GM21381 (cell line): ENCODE data around the gene MAML3.

ENCODE experiments used
- ATAC-seq: cut with Tn5 transposase; IDR thresholded peaks from one replicate; pipeline ENCODE4 v1.9.1; 2021; ENCODE audit warnings: mild to moderate bottlenecking, moderate library complexity; ENCODE audit not compliant: unreplicated experiment

Gene MAML3

DNA sequence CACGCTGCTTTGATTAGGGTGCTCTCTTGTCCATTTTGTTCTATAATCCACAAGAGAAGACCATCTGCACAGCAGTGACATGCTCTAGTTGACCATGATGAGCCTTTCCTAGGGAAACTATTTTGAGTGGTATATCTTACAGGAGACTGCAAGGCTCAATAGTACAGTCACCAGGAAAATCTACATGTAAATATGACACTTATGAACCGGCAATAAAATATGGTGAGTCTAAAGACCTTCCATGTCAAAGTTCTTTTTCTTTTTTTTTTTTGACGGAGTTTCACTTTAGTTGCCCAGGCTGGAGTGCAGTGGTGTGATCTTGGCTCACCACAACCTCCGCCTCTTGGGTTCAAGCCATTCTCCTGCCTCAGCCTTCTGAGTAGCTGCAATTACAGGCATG, 384.6 kb downstream of the MAML3 start:
- ATAC-seq, result no peak

DNA sequence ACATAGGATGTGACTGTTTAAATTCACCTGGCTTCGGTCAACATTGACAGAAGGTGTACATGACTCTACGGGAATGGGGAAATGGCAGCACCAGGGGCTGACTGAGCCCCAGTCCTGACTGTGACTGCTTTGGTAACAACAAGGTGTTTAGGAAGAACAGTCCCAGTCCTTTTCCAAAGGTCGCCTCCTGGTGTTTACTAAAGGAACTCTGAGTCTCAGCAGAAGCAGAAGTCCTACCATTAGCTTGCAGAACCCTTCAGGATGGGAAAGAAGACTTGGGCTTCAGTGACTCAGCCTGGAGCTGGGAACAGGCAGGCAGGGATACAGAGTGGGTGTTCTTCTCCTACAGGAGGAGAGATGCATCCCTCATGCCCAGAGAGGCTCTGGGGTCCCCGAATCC, 385.1 kb downstream of the MAML3 start:
- no peak for ATAC-seq

DNA sequence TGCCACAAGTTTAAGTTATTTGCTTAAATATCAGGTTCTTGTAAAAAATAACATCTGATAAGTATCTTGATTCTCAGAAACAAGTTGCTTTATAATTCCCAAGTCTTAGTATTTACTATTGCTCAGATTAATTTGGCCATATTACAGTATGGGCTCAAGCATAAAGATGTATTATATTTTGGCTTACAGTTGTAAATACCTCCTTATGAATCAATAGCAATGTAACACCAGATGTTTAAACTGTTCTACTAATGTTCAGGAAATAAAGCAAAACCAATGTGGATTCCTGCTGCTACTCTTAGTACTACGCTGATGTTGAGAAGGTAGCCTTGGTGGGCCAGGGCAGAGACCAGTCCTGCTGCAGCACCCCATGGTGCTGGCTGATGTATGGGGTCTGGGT, 385.6 kb downstream of the MAML3 start:
- ATAC-seq, result no peak

DNA sequence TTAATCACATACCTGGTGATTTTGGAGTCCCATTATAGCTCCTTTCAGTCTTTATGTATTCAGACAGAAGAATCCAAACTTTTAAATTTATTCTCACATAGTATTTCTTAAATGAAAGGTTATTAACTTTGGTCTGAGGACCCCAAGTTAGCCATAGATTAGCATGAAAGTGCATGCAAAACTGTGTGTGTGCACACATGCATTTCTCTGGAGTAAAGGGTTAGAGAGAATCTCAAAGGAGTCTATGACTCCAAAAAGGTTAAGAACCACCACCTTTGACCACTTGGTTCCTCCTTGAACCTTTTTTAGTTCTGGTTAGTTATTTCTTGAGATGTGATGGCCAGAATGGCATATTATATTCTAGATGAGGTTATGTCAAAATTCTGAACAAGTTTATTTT, 386.4 kb downstream of the MAML3 start:
- no peak for ATAC-seq

DNA sequence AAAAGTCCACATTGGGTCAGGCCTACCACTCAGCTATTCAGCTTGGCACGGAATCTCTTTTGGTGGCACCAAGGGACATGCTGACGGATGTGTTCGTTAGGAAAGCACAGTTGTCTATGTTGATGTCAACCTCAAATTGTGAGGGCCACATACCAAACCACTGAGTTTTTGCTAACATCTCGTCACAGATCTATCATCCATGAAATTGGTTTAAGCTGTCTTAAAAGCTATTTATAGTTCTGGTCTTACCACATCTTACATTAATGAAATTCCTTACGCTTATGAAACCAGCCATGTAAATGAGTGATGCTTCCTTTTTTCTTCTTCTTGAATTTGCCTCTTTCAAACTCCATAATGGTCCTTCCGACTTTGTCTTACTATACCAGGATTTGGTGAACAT, 386.8 kb downstream of the MAML3 start:
- ATAC-seq, result no peak

DNA sequence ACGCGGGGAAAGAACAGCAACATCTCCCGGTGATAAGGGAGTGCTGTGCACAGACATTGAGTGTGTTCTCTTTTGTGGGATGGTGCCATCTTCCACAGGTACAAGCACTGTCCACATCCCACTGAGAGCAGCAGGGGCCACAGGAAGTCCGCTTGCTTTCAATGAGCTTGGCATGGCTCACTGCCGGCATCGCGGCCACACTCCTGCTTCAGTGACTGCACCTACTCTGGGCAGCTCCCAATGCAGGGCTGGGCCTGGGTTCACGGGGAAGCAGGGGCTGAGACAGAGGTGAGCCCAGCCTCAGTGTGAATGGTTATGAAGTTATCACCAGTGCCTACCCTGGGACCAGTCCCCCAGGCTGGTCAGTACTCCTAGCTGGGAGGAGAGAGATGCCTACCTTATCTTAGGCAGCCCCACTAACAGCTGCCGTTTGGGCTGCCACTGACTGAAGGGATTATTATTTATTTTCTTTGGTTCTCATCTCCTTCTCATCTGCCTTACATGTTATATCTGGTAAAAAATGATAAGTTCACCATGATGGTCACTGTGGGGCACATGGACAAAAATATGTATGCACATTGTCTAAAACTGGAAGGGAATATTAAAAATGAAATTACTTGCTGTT, 389.2 kb downstream of the MAML3 start:
- ATAC-seq, result no peak

DNA sequence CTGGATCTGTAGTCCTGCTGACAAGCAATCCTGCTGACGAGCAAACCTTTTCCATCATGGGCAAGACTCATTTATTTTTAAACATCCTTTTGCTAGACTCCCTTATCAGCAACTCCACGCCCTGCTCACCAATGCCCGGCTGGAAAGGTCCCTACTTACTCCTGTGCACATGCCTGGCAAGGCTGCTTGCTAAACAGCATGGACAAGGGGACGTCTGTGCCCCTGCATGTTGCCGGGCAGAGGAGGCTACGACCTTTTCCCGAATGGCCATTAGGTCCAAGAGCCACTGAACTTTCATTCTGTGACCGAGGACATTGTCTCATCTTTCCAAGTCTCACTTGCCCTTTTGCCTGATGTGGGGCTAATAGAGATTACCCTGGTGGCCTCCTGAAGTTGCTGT, 389.8 kb downstream of the MAML3 start:
- ATAC-seq, result no peak

DNA sequence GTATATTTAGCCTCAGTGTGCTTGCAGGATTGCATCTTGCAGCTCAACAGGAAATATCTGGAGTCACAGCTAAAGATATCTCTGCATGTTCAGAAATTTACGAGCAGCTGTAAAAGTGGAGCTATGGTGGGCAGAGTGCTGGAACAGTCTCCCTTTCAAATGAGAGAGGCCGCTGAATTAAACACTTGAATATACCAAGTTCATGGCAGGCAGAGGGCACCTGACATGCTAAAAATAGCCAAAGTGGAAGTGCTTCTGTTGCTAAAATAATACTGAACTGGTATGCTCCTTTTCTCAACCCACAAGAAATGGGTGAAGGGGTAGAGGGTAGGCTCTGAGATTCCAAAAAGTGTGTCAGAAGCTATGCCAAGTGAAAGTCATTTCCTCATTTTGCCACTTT, 390.3 kb downstream of the MAML3 start:
- ATAC-seq, result no peak

DNA sequence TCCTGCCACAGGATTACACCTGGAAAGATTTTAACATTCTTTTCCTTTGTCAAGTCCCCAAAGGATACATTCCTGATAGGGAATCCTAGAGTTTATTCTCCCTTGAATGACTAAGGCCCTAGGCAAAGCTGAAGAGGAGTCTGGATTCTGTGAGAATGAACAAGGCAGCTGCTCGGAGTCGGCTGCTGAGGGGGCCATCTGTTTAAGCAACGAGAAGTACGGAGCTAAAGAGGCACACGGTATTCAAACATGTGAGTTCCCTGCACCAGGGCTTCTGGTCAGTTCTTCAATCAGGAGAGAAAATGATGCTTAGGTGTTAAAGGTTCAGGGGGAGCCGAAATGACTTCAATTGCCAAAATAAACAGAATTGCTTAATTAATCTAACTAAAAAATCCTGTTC, 390.8 kb downstream of the MAML3 start:
- no peak for ATAC-seq

DNA sequence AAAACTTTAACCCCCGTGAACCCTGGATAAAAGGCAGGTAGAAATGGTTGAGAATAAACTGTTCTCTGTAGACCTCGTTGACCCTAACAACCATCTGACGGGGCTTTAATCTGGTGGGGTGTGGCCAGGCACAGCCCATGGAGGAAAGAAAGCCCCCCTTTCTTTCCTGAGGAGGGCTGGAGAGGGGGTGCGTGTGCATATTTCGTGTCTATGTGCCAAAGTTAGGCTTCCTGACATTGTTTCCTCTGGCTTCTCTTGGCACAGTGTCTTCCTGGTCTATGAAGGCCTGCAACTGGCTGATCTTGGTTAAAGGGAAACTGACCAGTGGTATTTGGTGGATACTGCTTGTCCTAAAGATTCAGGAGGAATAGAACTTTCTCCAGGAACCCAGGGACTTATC, 391.3 kb downstream of the MAML3 start:
- ATAC-seq, result no peak

DNA sequence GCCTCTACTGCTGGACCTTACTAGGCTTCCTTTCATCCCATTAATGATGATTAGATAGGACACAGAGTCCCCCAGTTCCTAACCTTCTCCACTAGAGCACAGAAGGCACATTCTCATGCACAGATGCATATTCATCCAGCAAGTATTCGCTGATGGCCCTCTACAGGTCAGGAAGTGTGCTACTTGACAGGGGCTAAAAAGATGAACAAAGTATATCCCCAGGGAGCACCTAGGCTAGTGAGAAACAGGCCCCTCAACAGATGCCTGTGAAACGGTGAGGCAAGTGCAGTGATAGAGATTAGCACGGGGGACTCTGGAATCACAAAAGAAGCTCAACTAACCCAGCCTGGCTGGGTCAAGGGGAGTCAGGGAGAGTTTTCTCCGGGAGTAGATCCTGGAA, 392.5 kb downstream of the MAML3 start:
- no peak for ATAC-seq

DNA sequence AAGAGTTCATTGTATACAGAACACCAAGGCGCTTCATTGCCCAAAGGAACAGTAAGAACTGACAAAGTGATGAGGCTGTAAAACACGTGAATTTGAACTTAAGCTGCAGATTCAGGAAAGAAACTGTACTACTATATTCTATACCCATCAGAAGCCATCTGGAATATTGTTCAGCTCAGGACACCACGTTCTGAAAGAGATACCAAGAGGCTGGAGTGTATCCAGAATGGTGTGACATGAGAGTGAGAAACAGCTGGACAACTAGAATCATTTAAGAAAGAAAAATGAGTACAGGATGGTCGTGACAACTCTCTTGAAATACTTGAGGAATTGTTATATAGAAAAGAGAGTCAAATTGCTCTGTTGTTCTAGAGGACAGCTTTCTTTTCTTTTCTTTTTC, 393.4 kb downstream of the MAML3 start:
- ATAC-seq, result no peak

DNA sequence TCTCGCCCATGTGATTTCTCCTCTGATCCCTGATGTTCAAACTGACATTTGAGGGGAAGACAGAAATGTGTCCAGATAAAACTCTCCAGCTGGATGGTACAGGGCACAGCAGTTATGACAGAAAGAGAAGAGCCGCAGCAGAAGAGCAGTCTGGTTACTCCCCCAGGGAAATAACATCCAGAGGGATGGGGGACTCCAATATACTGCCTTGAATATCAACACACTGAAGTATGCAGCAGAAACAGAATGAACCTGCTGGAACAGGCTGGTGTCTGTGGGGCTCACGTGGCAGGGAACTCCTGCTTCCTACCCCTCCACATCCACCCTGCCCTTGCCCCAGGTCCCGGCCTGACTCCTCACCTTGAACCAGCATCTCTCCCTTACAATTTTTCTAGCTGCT, 394.9 kb downstream of the MAML3 start:
- no peak for ATAC-seq

DNA sequence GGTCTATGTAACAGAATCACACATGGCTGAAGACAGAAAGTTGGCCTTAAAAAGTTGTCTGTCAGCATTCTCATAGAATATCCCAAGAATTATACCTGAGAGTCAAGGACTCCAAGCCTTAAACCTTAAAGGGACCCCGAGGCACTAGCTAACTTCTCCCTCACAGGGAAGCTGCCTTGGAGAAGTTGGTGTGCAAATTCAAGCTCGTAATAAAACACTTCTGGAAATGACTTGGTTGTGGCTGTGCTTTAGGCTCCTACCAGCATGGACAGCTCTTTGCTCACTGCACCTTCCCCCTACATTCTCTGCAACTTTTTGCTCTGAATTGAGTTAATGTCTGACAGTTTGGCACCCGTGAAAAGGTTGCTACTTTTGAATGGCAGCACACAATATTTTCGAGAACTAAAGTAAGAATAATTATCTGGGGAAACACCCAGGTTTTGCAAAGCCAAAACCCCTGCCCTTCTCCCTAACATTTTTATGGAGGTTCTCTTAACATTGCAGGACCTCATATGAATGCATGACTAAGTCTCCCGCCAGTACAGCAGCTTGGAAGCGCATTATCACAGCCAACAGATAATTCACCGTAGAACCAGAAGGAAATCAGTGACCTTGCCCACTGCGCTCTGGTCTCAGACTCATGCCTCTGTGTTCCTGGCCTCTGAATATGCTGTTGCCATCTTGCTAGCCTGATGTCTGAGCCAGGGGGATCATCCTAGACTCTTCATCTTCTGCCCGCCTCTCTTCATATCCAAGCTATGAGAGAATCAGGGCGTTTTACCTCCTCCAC, 397.4 kb downstream of the MAML3 start:
- no peak for ATAC-seq

DNA sequence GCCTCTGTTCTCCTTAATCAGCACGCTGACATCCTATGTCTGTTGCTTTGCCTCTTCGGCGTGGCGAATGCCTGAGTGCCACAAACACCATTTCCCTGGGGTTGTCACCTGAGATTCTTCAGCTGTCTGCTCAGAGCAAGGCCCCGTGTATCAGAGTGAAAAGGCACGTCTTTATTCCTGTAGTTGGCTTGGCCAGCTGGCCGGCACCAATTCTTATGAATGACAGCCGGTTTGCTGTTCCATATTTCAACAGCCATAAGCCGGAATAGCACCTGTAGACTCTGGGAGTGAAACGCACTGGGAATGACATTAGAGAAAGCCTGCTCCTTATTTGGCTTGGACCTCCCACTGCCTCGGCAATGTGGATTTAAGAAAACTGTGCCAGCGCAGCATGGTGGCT, 399.0 kb downstream of the MAML3 start:
- ATAC-seq, result no peak

DNA sequence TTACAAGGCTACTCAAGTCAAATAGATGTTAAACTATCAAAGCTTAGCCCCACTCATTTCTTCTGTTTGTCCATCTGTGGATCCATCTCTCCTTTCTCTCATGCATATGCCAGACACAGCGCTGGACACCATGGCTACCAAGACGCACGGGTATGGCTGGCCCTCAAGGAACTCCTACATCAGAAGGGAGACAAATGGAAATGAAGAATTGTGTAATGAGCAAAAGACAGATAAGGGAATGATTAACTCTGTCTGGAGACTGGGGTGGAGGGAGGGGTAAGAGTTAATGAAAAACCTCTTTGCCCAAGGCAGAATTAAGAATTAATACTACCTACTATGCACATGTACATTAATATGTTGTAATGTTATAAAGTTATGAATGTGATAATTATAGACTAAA, 400.3 kb downstream of the MAML3 start:
- ATAC-seq, result no peak

DNA sequence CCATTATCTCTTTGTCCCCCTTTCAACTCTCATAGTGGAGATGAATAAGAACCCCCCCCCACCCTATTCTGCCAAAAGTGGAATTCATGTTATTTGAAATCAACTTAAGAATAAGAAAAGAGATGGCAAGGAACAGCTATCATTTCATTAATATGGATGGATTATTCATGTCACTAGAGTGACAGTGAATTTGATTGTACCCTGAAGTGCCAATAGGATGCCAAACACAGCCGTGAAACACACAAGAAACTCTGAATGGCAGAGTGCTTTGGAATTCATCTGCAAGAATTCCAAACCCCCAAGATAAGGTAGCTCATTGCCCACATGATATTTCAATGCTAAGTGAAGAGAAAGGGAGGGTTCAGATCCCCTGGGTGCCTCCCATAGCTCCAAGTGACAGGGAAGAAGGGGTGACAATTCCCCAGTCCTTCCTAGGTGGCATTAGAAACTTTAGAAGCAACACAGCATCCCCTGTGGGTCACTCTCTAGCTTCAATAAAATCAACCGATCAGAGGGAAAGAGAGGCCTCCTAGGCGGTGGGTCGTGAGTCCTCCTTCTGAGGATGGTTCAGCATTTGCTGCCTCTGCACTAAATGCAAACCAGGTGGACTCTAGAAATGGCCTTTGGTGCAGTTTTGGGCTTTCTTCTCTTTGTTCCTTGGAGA, 404.0 kb downstream of the MAML3 start:
- no peak for ATAC-seq

DNA sequence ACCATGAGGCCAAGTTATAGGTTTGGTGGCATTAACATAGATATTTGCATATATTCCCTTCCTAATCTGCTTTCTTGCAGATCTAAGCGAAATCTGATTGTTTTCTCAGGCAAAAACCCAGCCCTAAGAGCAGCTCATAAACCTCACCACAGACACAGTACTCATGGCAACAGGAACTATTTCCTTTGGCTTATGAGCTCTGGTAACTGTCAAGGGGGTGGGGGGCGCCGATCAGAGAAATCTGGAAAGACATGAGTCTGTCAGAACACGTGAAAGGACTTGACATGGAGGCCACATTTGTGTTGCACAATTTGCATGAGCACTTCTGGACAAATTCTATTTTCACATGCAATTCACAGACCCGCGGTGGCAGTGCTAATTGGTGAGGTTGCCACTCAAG, 404.6 kb downstream of the MAML3 start:
- no peak for ATAC-seq

DNA sequence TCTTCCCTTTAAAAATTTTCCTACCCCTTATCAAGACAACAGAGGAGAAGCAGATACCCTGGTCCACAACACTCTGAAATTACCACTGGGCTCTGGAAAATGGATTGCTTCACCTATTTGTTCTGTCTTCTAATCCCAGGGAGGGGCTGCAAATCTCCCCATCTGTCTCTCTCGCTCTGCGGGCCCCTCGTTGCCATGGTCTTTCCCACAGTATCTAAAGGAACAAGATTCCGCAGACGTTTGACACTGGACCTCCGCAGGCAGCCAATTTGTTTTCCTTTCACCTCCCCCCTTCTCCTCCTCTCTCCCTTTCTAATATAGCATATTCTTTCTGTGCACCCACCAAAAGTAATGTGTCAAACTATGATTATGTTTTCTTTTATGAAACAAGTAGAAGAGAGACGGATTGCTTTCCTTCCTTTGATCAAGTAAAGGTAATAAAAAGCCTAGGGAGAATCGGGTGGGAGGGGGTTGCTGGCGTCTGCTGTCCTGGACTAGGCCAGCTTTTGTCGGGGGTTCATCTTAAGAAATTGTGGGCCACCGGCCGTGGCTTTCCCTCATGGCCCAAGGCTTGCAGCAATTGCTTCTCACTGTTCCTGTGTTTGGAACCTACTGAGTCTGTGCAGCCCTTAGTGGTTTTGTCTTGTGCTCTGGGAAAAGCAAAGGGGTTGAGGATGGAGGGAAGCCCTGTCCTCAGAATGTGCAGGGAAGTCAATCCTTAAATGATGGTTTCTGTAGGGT, 407.4 kb downstream of the MAML3 start:
- no peak for ATAC-seq

DNA sequence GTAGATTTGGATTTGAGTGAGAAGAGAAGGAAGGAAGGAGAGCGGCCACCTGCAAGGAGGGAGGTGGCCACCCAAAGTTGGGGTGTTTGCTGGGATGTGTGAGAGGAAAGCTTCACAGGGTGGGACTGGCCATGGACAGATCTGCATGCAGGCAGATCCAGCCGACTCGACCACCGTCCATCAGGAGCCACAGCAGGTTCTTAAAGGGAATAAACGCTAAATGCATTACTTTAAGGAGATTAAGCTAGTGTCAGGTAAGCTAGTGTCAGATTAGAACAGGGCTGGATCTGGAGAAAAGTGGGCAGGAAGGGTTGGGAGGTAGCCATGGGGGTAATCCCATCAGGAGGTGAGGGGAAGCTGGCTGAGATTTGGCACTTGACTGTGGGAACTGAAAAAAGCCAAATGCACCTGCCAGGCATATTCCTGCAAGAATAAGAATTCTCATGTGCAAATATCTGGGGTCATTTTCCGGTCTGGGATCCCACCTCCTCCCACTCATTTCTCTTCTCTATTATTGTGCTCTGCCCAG, 408.8 kb downstream of the MAML3 start:
- ATAC-seq, result no peak

DNA sequence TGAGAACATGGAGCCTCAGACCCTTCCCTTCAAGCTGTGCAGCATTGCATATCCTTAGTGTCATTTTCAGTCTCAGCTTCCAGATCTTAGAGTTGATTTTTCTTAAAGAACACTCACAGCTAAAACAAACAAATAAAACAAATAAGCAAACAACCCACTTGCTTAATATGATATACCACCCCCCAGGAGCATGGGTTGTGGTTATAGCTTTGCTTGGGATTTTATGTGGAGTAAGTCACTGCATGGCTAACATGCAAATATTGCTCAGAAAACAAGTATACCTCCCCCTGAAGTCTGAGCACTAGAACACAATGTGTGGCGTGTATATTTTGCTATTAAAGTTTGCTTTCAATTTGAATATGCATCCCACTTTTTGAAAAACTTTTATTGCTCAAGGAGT, 409.8 kb downstream of the MAML3 start:
- ATAC-seq, result no peak
